WTC11 (cell line): Measurements from ENCODE around the gene BBS1.

ENCODE experiments used
- ATF2 ChIP-seq: sonication (generic); formaldehyde crosslinking; IDR thresholded peaks from 2 replicates; pipeline ENCODE4 v1.8.1; 2022; ENCODE audit warnings: low read depth, missing genetic modification reagents, borderline replicate concordance
- CBFB ChIP-seq: sonication (generic); formaldehyde crosslinking; IDR thresholded peaks from 2 replicates; pipeline ENCODE4 v1.8.1; 2022; ENCODE audit warnings: mild to moderate bottlenecking, low read depth, missing genetic modification reagents
- ZNF121 ChIP-seq: sonication (generic); formaldehyde crosslinking; IDR thresholded peaks from 2 replicates; pipeline ENCODE4 v1.8.0; 2023; ENCODE audit warnings: missing genetic modification reagents
- TF ChIP-seq, protein P1 (sequence below): sonication (generic); formaldehyde crosslinking; IDR thresholded peaks from 2 replicates; pipeline ENCODE4 v1.8.1; 2023; ENCODE audit warnings: mild to moderate bottlenecking, missing genetic modification reagents, moderate library complexity
- TF ChIP-seq, protein P2 (sequence below): fragments of 200-600 bp; IDR thresholded peaks from 2 replicates; pipeline ENCODE4 v1.8.0; 2022; ENCODE audit warnings: antibody characterized with exemption

DNA sequence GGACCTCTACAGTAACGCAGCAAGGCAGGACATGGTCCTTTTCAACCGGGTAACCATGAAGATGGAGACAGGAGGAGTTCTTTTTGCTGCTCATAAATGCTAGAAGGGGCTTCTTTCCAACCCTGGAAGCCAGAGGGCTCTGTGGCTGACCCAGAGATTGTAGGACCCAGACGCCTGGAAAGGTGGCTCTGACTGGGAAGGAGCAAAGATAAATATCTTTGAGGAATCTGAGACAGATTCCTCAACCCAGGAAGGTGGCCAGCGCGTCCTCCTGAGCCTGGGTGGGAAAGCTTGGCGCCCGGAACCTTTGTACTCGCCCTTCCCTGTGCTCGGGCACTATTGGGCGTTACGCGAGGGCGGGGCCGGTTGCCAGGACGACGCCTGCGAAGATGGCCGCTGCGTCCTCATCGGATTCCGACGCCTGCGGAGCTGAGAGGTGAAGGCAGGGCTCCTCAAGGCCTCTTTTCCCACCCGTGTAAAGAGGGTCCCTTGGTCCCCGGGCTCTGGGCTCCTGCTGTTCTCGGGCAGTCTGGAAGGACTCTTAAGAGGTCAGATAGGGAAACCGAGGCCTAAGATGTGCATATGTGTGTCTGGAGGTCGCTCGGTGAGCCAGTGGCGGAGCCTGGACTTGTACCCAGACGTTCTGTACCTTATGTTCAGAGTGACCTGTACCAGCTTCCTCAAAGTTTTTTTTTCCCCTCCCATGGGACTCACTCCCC is at the start of gene BBS1:
- TF ChIP-seq, protein P1, sequence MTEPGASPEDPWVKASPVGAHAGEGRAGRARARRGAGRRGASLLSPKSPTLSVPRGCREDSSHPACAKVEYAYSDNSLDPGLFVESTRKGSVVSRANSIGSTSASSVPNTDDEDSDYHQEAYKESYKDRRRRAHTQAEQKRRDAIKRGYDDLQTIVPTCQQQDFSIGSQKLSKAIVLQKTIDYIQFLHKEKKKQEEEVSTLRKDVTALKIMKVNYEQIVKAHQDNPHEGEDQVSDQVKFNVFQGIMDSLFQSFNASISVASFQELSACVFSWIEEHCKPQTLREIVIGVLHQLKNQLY (CRISPR knock-in tag), result no peak
- TF ChIP-seq CBFB (CRISPR knock-in tag), result no peak
- TF ChIP-seq, protein P2, sequence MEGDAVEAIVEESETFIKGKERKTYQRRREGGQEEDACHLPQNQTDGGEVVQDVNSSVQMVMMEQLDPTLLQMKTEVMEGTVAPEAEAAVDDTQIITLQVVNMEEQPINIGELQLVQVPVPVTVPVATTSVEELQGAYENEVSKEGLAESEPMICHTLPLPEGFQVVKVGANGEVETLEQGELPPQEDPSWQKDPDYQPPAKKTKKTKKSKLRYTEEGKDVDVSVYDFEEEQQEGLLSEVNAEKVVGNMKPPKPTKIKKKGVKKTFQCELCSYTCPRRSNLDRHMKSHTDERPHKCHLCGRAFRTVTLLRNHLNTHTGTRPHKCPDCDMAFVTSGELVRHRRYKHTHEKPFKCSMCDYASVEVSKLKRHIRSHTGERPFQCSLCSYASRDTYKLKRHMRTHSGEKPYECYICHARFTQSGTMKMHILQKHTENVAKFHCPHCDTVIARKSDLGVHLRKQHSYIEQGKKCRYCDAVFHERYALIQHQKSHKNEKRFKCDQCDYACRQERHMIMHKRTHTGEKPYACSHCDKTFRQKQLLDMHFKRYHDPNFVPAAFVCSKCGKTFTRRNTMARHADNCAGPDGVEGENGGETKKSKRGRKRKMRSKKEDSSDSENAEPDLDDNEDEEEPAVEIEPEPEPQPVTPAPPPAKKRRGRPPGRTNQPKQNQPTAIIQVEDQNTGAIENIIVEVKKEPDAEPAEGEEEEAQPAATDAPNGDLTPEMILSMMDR, result no peak
- TF ChIP-seq ATF2 (CRISPR knock-in tag), result 0 out of 2 replicates have a peak, but pooled peaks have one; percentile 28
- TF ChIP-seq ZNF121 (CRISPR knock-in tag), result no peak
